IMR-90 (cell line): Measurements from ENCODE around the gene ACP2. TPM values are rescaled to one million over a fixed set of nuclear protein-coding genes. Genes with fewer than 3 reads are reported as not detected.

Experiments
- ATAC-seq: fragments of 200-7000 bp; cut with Tn5 transposase; 2 replicates; pipeline ENCODE4 v1.9.1; 2020; ENCODE audit warnings: low read depth, mild to moderate bottlenecking, moderate library complexity
- BruUV-seq: library from RNA; stranded (reverse); fragments of 400-500 nt; replicated peaks from 2 replicates; lab custom pipeline; 2021; lab: Mats Ljungman, UMichigan
- CTCF ChIA-PET: fragments of 300-600 bp; formaldehyde crosslinking; extraction: SDS; loops from one replicate; lab custom pipeline; 2021; ENCODE audit warnings: antibody characterized with exemption; lab: Yijun Ruan, JAX
- POLR2A ChIA-PET: fragments of 300-600 bp; sonication (Branson Sonifier 250); formaldehyde crosslinking; loops from one replicate; lab custom pipeline; 2022; ENCODE audit warnings: antibody characterized with exemption; ENCODE audit not compliant: unreplicated experiment; lab: Charles Lee
- DNase-seq: peaks from one replicate; pipeline ENCODE4 v3.0.0; 2013
- H2AFZ ChIP-seq: replicated peaks from 2 replicates; pipeline ENCODE3; 2013; ENCODE audit warnings: low read length, mild to moderate bottlenecking; ENCODE audit not compliant: poor library complexity
- H2AK5ac ChIP-seq: 2 replicates; pipeline ENCODE4 v1.6.1; 2013; ENCODE audit warnings: low read depth, low read length, inconsistent platforms
- H2AK9ac ChIP-seq: replicated peaks from 2 replicates; pipeline ENCODE3; 2013; ENCODE audit warnings: mild to moderate bottlenecking, low read depth, low read length, moderate library complexity; ENCODE audit not compliant: poor library complexity
- H2BK120ac ChIP-seq: 2 replicates; pipeline ENCODE4 v1.6.1; 2013; ENCODE audit warnings: low read depth, low read length, inconsistent platforms
- H2BK15ac ChIP-seq: 3 replicates; pipeline ENCODE4 v1.6.1; 2013; ENCODE audit warnings: low read depth, low read length, inconsistent platforms
- H2BK20ac ChIP-seq: 2 replicates; pipeline ENCODE4 v1.6.1; 2013; ENCODE audit warnings: low read depth, mild to moderate bottlenecking, inconsistent platforms, low read length, moderate library complexity
- H2BK5ac ChIP-seq: 2 replicates; pipeline ENCODE4 v1.6.1; 2013; ENCODE audit warnings: mild to moderate bottlenecking, low read depth, low read length, inconsistent platforms; ENCODE audit not compliant: poor library complexity, severe bottlenecking
- H3K14ac ChIP-seq: replicated peaks from 2 replicates; pipeline ENCODE4 v1.6.1; 2013; ENCODE audit warnings: low read depth, low read length, inconsistent platforms
- H3K18ac ChIP-seq: 2 replicates; pipeline ENCODE4 v1.6.1; 2013; ENCODE audit warnings: low read depth, low read length, control low read depth
- H3K23ac ChIP-seq: 2 replicates; pipeline ENCODE4 v1.6.1; 2013; ENCODE audit warnings: low read depth, low read length, inconsistent platforms
- H3K27ac ChIP-seq: 2 replicates; pipeline ENCODE4 v1.5.1; 2013; ENCODE audit warnings: mild to moderate bottlenecking, control low read depth, low read length; ENCODE audit not compliant: insufficient read depth
- H3K27me3 ChIP-seq: 2 replicates; pipeline ENCODE4 v1.6.1; 2013; ENCODE audit warnings: low read length; ENCODE audit not compliant: control insufficient read depth, insufficient read depth
- H3K36me3 ChIP-seq: 2 replicates; pipeline ENCODE4 v1.6.1; 2013; ENCODE audit warnings: low read length, mixed read lengths; ENCODE audit not compliant: control insufficient read depth, insufficient read depth
- H3K4ac ChIP-seq: 2 replicates; pipeline ENCODE4 v1.6.1; 2013; ENCODE audit warnings: low read depth, low read length, inconsistent platforms
- H3K4me1 ChIP-seq: 2 replicates; pipeline ENCODE4 v1.6.1; 2013; ENCODE audit warnings: low read length, mixed read lengths; ENCODE audit not compliant: control insufficient read depth, insufficient read depth
- H3K4me2 ChIP-seq: 2 replicates; pipeline ENCODE4 v1.6.1; 2013; ENCODE audit warnings: low read depth, mild to moderate bottlenecking, control low read depth, low read length, moderate library complexity
- H3K4me3 ChIP-seq: 2 replicates; pipeline ENCODE4 v1.5.1; 2013; ENCODE audit warnings: low read depth, mild to moderate bottlenecking, control low read depth, low read length, moderate library complexity; ENCODE audit not compliant: insufficient read depth
- H3K56ac ChIP-seq: 2 replicates; pipeline ENCODE4 v1.6.1; 2013; ENCODE audit warnings: low read length, inconsistent platforms; ENCODE audit not compliant: insufficient read depth; ENCODE audit errors: extremely low read depth
- H3K79me1 ChIP-seq, 2 experiments: 2 replicates each; pipeline ENCODE4 v1.6.1; 2013; ENCODE audit warnings: low read length in 2 of 2, inconsistent platforms in 1 of 2, low read depth in 1 of 2
- H3K9ac ChIP-seq: 2 replicates; pipeline ENCODE4 v1.6.1; 2013; ENCODE audit warnings: low read depth, low read length, control low read depth
- H3K9me1 ChIP-seq: 2 replicates; pipeline ENCODE4 v1.6.1; 2013; ENCODE audit warnings: low read length, inconsistent platforms; ENCODE audit not compliant: insufficient read depth
- H3K9me3 ChIP-seq: 2 replicates; pipeline ENCODE4 v1.6.1; 2013; ENCODE audit warnings: low read length; ENCODE audit not compliant: control insufficient read depth, insufficient read depth
- H4K20me1 ChIP-seq: 2 replicates; pipeline ENCODE4 v1.6.1; 2013; ENCODE audit warnings: low read length, inconsistent platforms; ENCODE audit not compliant: insufficient read depth
- H4K5ac ChIP-seq: 2 replicates; pipeline ENCODE4 v1.6.1; 2013; ENCODE audit warnings: mild to moderate bottlenecking, low read depth, low read length, control low read depth
- H4K8ac ChIP-seq, 2 experiments: 2 replicates each; pipeline ENCODE4 v1.6.1; 2013; ENCODE audit warnings: low read depth in 2 of 2, low read length in 2 of 2, control low read depth in 1 of 2, inconsistent platforms in 1 of 2
- H4K91ac ChIP-seq: 2 replicates; pipeline ENCODE4 v1.6.1; 2013; ENCODE audit warnings: low read depth, low read length, inconsistent platforms; ENCODE audit not compliant: insufficient read depth
- CEBPB ChIP-seq: IDR thresholded peaks from 2 replicates; pipeline ENCODE4 v1.6.1; 2012; ENCODE audit warnings: low read depth, low read length, improper control_type of control experiment
- CHD1 ChIP-seq: IDR thresholded peaks from 2 replicates; pipeline ENCODE4 v1.6.1; 2012; ENCODE audit warnings: low read depth, low read length, improper control_type of control experiment
- ELK1 ChIP-seq: fragments of 150-350 bp; IDR thresholded peaks from 2 replicates; pipeline ENCODE4 v1.6.1; 2016; ENCODE audit warnings: low read depth, mild to moderate bottlenecking, low read length, moderate library complexity, borderline replicate concordance
- FOS ChIP-seq: fragments of 150-350 bp; IDR thresholded peaks from 2 replicates; pipeline ENCODE4 v1.6.1; 2016; ENCODE audit warnings: low read depth, low read length
- MAFK ChIP-seq: IDR thresholded peaks from 2 replicates; pipeline ENCODE4 v1.6.1; 2012; ENCODE audit warnings: low read depth, low read length, improper control_type of control experiment
- MXI1 ChIP-seq: IDR thresholded peaks from 2 replicates; pipeline ENCODE4 v1.6.1; 2012; ENCODE audit warnings: low read depth, mild to moderate bottlenecking, low read length, moderate library complexity, borderline replicate concordance
- NFE2L2 ChIP-seq: fragments of 150-350 bp; IDR thresholded peaks from 2 replicates; pipeline ENCODE4 v1.6.1; 2016; ENCODE audit warnings: low read depth, mild to moderate bottlenecking, low read length
- POLR2A ChIP-seq: IDR thresholded peaks from 2 replicates; pipeline ENCODE4 v1.6.1; 2012; ENCODE audit warnings: mild to moderate bottlenecking, low read depth, low read length
- RAD21 ChIP-seq: IDR thresholded peaks from 2 replicates; pipeline ENCODE4 v1.6.1; 2012; ENCODE audit warnings: low read length, improper control_type of control experiment
- RCOR1 ChIP-seq: IDR thresholded peaks from 2 replicates; pipeline ENCODE4 v1.6.1; 2012; ENCODE audit warnings: mild to moderate bottlenecking, low read length, improper control_type of control experiment; ENCODE audit not compliant: insufficient replicate concordance
- RFX5 ChIP-seq: IDR thresholded peaks from 2 replicates; pipeline ENCODE4 v1.8.0; 2012; ENCODE audit warnings: low read depth, mild to moderate bottlenecking, low read length, moderate library complexity
- SMC3 ChIP-seq: fragments of 150-350 bp; IDR thresholded peaks from 2 replicates; pipeline ENCODE4 v1.6.1; 2016; ENCODE audit warnings: low read depth, mild to moderate bottlenecking, antibody characterized with exemption, low read length, moderate library complexity
- USF2 ChIP-seq: fragments of 150-350 bp; IDR thresholded peaks from 2 replicates; pipeline ENCODE4 v1.6.1; 2017; ENCODE audit warnings: mild to moderate bottlenecking, antibody characterized with exemption, low read length, low read depth
- WGBS, 2 experiments: methylation state at CpG; one replicate each; pipeline versions ENCODE4 v1.1.5 to v1.1.7; 2013; ENCODE audit warnings: missing lambda C conversion rate in 2 of 2; ENCODE audit not compliant: insufficient read length in 1 of 2; ENCODE audit errors: extremely low coverage in 2 of 2; 5-methylcytosine and 5-hydroxymethylcytosine counted together
- dilution Hi-C: fragments of 300-500 bp; cut with HindIII; formaldehyde crosslinking; loops from one replicate; pipeline ENCODE4 v1.14.3; 2018; ENCODE audit warnings: low sequenced_read_pairs; ENCODE audit not compliant: unreplicated experiment
- in situ Hi-C: fragments of 300-500 bp; cut with MboI; formaldehyde crosslinking; loops from 3 replicates; pipeline ENCODE4 v1.14.3; 2019; ENCODE audit warnings: low sequenced_read_pairs, inconsistent platforms, mixed read lengths
- intact Hi-C: fragments of 100-400 bp; cut with micrococcal nuclease; formaldehyde crosslinking; loops from 2 replicates; pipeline ENCODE4 v1.10.0; 2022
- polyA plus RNA-seq, 3 experiments: library from polyadenylated mRNA; depleted of rRNA; stranded (reverse); fragments of >200 nt; gene quantifications; 2 replicates each; pipeline ENCODE4 v1.2.3, GENCODE V29; 2012; ENCODE audit warnings: low replicate concordance in 1 of 3
- total RNA-seq: library from RNA; depleted of rRNA; stranded (reverse); fragments of >200 nt; gene quantifications from 2 replicates; pipeline ENCODE4 v1.2.3, GENCODE V29; 2012
- TF ChIP-seq, protein P1 (sequence below): conservative IDR thresholded peaks from 2 replicates; pipeline ENCODE4 v1.5.1; 2012; ENCODE audit warnings: mild to moderate bottlenecking, low read depth, low read length, improper control_type of control experiment

Gene ACP2
- total and polyA plus RNA-seq, 2 of the 4 experiments (the other 2 are of a cell fraction), result 17.7 to 23.6 TPM

DNA sequence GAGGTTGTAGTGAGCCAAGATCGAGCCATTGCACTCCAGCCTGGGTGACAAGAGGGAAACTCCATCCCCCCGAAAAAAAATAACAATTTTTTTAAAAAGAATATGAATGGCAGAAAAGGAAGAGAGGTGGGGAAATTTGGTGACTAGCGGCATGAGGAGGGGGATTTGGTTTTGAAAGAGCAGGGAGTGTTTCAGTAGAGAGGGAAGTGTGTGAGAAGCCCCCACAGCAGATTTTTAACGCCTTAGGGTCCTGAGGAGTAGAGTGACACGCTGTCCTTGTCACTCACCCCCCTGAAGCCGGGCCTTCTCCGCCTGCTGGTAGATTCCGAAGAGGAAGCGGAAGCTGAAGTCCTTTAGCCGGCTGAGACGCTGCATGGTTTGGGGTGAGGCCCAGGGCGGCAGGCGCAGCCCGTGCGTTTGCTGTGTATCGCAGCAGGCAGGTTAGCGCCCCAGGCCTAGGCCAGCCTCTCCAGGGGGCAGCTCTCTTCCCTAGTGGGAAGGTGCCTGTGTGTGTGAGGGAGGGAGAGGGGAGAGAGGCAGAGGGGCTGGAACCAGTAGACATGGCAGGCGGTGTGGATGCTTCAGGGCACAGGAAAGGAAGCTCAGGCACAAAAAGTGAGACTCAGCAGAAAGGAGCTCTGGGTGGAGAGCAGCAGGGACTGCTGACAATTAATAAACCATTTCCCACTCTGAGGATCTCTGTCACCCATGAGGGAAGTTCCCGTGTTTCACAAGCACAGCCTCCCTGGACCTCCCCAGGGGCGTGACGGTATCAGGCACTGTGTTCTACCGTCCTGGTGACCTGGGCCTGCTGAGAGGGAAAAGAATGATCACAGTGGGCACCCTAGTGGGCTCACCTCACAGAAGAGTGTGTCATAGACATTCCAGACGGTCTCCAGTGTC, 3.9 kb downstream of the ACP2 start:
- Histone ChIP-seq H4K5ac (no peak overlapping the region), H2BK5ac (no peak overlapping the region), H3K79me1 (peaks cover 29 to 43% of the 10 kb centered on the region in 2 experiments), H2AFZ (no peak overlapping the region), H2BK120ac (no peak overlapping the region; the same call in 1 of the 2 replicates), H3K9me1 (peaks cover 20% of the 10 kb centered on the region), H3K4me1 (peaks cover 14% of the 10 kb centered on the region), H4K91ac (no peak overlapping the region), H2BK20ac (no peak overlapping the region), H2BK15ac (no peak overlapping the region), H3K4me2 (no peak overlapping the region), H3K23ac (no peak overlapping the region), H3K27ac (no peak overlapping the region), H3K4ac (no peak overlapping the region), H3K14ac (no peak overlapping the region), H3K9ac (no peak overlapping the region), H2AK9ac (no peak overlapping the region), H3K36me3 (peaks cover 43% of the 10 kb centered on the region), H4K20me1 (no peaks in the 10 kb centered on the region), H3K18ac (no peak overlapping the region), H3K9me3 (no peaks in the 10 kb centered on the region), H4K8ac (no peak overlapping the region), H3K56ac (no peak overlapping the region), H2AK5ac (no peak overlapping the region), H3K4me3 (no peak overlapping the region), H3K27me3 (no peaks in the 10 kb centered on the region)
- ATAC-seq (no peak), DNase-seq (no peak)
- in situ Hi-C loops (no loop called here), intact Hi-C loops (no loop called here), dilution Hi-C loops (no loop called here)
- TF ChIP-seq MAFK, result no peak
- TF ChIP-seq RCOR1, result no peak
- TF ChIP-seq CEBPB, result no peak
- TF ChIP-seq FOS, result no peak
- TF ChIP-seq, protein P1, sequence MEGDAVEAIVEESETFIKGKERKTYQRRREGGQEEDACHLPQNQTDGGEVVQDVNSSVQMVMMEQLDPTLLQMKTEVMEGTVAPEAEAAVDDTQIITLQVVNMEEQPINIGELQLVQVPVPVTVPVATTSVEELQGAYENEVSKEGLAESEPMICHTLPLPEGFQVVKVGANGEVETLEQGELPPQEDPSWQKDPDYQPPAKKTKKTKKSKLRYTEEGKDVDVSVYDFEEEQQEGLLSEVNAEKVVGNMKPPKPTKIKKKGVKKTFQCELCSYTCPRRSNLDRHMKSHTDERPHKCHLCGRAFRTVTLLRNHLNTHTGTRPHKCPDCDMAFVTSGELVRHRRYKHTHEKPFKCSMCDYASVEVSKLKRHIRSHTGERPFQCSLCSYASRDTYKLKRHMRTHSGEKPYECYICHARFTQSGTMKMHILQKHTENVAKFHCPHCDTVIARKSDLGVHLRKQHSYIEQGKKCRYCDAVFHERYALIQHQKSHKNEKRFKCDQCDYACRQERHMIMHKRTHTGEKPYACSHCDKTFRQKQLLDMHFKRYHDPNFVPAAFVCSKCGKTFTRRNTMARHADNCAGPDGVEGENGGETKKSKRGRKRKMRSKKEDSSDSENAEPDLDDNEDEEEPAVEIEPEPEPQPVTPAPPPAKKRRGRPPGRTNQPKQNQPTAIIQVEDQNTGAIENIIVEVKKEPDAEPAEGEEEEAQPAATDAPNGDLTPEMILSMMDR, result no peak
- no peak for TF ChIP-seq CHD1
- TF ChIP-seq POLR2A, result no peak
- no peak for TF ChIP-seq MXI1
- no peak for TF ChIP-seq ELK1
- no peak for TF ChIP-seq USF2
- no peak for TF ChIP-seq RFX5
- no peak for TF ChIP-seq SMC3
- TF ChIP-seq NFE2L2, result no peak
- no peak for TF ChIP-seq RAD21
- no TSS peak for BruUV-seq
- ChIA-PET CTCF (no interaction called here), POLR2A (no interaction called here)
- 96% methylated on average over 14 of the region's 23 CpGs; no CpG with 5 or more reads in 1 of the 2 experiments for WGBS, 2 experiments
